PFSK-1 (cell line): ENCODE measurements around the gene FTSJ1.

ENCODE experiments used
- POLR2AphosphoS5 ChIP-seq: IDR thresholded peaks from 2 replicates; pipeline ENCODE4 v1.6.1; 2012; ENCODE audit warnings: low read depth, mild to moderate bottlenecking, control low read depth, low read length, moderate library complexity
- REST ChIP-seq, 2 experiments: IDR thresholded peaks; 2 replicates each; pipeline versions ENCODE4 v1.6.1 to v1.8.0; 2011 to 2012; ENCODE audit warnings: low read depth in 2 of 2, low read length in 2 of 2, control low read depth in 1 of 2, inconsistent platforms in 1 of 2, mild to moderate bottlenecking in 1 of 2, moderate library complexity in 1 of 2; ENCODE audit not compliant: insufficient read depth in 1 of 2
- SIN3A ChIP-seq: IDR thresholded peaks from 2 replicates; pipeline ENCODE4 v1.6.1; 2012; ENCODE audit warnings: mild to moderate bottlenecking, low read length, moderate library complexity, borderline replicate concordance; ENCODE audit not compliant: insufficient read depth

DNA sequence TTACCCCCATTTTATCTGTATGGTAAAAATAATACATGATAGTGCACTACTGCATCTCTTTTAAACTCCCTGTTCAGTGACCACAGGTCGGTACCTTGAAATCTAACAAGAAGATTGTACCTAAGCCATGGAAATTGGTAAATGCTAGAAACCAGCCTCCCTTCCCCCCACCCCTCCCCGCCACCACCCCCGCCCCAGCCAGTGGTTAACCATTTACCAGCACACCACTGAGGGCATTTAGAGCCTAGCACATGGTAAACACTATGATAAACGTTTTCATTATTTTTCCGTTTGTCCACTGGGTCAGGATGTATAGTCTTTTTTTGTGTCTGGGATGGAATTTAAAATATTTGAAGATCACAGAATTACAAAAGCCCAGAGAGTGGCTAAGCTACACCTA is 703 bp upstream of the FTSJ1 start:
- TF ChIP-seq POLR2AphosphoS5 (no peak), SIN3A (no peak), REST (IDR thresholded peaks at IDR 0.05; ENCODE audit: insufficient read depth in 1 of 2, low read depth in 2 of 2, low read length in 2 of 2) (no peak)
